ENCODE results near the gene DHRS7B.
"Not testable (repeated sequence)": the region's sequence is repeated elsewhere in the genome, so short reads cannot be mapped to it uniquely, and the experiment has no call there.

Gene DHRS7B
- total RNA-seq: 9.4 reads per million, percentile 30 among the genes with 10 or more reads in this experiment

GRCh38 chr17:21126645-21127508 lies at the start of gene DHRS7B:
Gene DHRS7B (plus strand): TSS chr17:21126964. CDS start chr17:21126972, 8 bp downstream.
- DNase-seq: peak; percentile 97

GRCh38 chr17:21077281-21077680 lies 49.5 kb upstream of the DHRS7B start:
- DNase-seq: no peak

- no peak for DNase-seq
These were observed 48.6 kb upstream of the DHRS7B start for GRCh38 chr17:21078016-21078780.

- DNase-seq: no peak
These were observed 47.6 kb upstream of the DHRS7B start for GRCh38 chr17:21079196-21079595.

- DNase-seq: no peak
These were observed 44.7 kb upstream of the DHRS7B start for GRCh38 chr17:21082001-21082436.

- not testable (repeated sequence) for DNase-seq
These were observed 41.5 kb upstream of the DHRS7B start for GRCh38 chr17:21085280-21085679.

- DNase-seq: no peak
These were observed 41.1 kb upstream of the DHRS7B start for GRCh38 chr17:21085707-21086106.

- no peak for DNase-seq
These were observed 37.6 kb upstream of the DHRS7B start for GRCh38 chr17:21089145-21089544.

- no peak for DNase-seq
These were observed 36.5 kb upstream of the DHRS7B start for GRCh38 chr17:21089933-21090901.

- DNase-seq: no peak
These were observed 35.7 kb upstream of the DHRS7B start for GRCh38 chr17:21090902-21091618.

- DNase-seq: no peak
These were observed 32.5 kb upstream of the DHRS7B start for GRCh38 chr17:21094298-21094704.

GRCh38 chr17:21095735-21096134 lies 31.0 kb upstream of the DHRS7B start:
- DNase-seq: no peak

- DNase-seq: no peak
These were observed 29.9 kb upstream of the DHRS7B start for GRCh38 chr17:21096874-21097273.

GRCh38 chr17:21098934-21099689 lies 27.7 kb upstream of the DHRS7B start:
- DNase-seq: peak; percentile 50

- no peak for DNase-seq
These were observed 26.1 kb upstream of the DHRS7B start for GRCh38 chr17:21100636-21101035.

GRCh38 chr17:21104608-21105007 lies 22.2 kb upstream of the DHRS7B start:
- DNase-seq: no peak

- DNase-seq: no peak
These were observed 21.5 kb upstream of the DHRS7B start for GRCh38 chr17:21105064-21105894.

- no peak for DNase-seq
These were observed 20.4 kb upstream of the DHRS7B start for GRCh38 chr17:21106316-21106715.

- not testable (repeated sequence) for DNase-seq
These were observed 19.6 kb upstream of the DHRS7B start for GRCh38 chr17:21107067-21107650.

GRCh38 chr17:21108651-21109050 lies 18.1 kb upstream of the DHRS7B start:
- DNase-seq: no peak

Measured in effector CD4-positive, alpha-beta T cell (primary cell).